ENCODE results near the gene LUC7L.

The LUC7L gene

DNA sequence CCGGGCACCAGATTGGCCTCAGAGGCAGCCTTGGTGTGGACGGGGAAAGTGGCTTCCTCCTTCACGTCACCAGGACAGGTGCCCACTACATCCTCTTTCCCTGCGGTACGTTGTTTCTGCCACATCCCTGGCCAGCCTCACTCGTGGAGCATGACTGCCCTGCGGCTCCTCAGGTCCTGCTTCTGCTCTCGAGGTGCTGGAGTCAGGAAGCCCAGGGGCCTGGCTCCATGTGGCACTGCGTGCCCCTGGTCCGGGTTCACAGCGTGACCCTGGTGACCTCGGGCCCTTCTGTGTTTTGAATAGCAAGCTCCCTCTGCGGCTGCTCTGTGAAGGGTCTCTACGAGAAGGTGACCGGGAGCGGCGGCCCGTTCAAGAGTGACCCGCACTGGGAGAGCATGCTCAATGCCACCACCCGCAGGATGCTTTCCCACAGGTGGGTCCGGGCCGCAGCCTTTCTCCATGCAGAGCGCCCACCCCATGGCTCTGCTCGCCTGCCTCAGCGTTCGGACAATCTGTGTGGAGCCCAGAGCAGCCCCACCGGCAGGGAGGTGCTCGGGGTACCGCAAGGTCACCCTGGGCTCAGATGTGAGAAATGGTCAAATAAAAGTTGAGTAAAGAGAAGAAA lies 33.0 kb upstream of the LUC7L start:
- TF ChIP-seq, protein P1, sequence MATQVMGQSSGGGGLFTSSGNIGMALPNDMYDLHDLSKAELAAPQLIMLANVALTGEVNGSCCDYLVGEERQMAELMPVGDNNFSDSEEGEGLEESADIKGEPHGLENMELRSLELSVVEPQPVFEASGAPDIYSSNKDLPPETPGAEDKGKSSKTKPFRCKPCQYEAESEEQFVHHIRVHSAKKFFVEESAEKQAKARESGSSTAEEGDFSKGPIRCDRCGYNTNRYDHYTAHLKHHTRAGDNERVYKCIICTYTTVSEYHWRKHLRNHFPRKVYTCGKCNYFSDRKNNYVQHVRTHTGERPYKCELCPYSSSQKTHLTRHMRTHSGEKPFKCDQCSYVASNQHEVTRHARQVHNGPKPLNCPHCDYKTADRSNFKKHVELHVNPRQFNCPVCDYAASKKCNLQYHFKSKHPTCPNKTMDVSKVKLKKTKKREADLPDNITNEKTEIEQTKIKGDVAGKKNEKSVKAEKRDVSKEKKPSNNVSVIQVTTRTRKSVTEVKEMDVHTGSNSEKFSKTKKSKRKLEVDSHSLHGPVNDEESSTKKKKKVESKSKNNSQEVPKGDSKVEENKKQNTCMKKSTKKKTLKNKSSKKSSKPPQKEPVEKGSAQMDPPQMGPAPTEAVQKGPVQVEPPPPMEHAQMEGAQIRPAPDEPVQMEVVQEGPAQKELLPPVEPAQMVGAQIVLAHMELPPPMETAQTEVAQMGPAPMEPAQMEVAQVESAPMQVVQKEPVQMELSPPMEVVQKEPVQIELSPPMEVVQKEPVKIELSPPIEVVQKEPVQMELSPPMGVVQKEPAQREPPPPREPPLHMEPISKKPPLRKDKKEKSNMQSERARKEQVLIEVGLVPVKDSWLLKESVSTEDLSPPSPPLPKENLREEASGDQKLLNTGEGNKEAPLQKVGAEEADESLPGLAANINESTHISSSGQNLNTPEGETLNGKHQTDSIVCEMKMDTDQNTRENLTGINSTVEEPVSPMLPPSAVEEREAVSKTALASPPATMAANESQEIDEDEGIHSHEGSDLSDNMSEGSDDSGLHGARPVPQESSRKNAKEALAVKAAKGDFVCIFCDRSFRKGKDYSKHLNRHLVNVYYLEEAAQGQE (IDR thresholded peaks at IDR 0.05; ENCODE audit: low read depth) = no peak
- TF ChIP-seq, protein P2, sequence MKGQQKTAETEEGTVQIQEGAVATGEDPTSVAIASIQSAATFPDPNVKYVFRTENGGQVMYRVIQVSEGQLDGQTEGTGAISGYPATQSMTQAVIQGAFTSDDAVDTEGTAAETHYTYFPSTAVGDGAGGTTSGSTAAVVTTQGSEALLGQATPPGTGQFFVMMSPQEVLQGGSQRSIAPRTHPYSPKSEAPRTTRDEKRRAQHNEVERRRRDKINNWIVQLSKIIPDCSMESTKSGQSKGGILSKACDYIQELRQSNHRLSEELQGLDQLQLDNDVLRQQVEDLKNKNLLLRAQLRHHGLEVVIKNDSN (IDR thresholded peaks at IDR 0.05) = no peak
- TF ChIP-seq TEAD4 (IDR thresholded peaks at IDR 0.05) = no peak
- TF ChIP-seq CEBPB (IDR thresholded peaks at IDR 0.05) = no peak
- TF ChIP-seq YY1 (IDR thresholded peaks at IDR 0.05; ENCODE audit: low read depth) = no peak
- TF ChIP-seq TCF12 (IDR thresholded peaks at IDR 0.05; ENCODE audit: low read depth) = no peak
- TF ChIP-seq ZBTB7A (IDR thresholded peaks at IDR 0.05; ENCODE audit: low read depth) = no peak
- no peak for TF ChIP-seq RAD21 (IDR thresholded peaks at IDR 0.05; ENCODE audit: low read depth)
- no peak for TF ChIP-seq NFIC (IDR thresholded peaks at IDR 0.05)

DNA sequence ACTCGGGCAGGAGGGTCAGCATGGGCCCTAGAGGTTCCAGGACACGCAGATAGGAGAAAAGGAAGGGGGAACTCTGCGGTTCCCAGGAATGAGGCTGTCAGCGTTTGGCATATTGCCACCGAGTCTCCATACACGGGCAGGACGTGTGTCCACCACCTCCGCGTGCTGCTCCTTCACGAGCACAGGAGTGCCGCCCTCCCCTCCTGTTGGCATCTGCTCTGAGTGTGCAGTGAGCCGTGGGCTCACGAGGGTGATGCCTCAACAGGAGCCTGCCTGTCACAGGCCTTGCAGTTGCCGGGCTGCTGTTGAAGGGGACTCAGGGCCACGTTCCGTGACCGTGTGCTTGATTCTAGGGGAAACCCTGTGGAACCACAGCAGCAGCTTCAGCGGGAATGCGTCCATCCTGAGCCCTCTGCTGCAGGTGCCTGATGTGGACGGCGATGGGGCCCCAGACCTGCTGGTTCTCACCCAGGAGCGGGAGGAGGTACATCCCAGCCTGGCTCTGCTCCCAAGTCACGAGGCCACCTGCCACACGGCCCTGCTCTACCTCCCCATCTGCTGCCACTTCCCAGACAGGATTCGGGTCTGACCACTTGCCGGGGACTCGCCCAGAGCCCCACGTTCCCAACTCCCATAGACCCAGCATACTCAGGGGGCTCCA lies 31.9 kb upstream of the LUC7L start:
- no peak for TF ChIP-seq TEAD4 (IDR thresholded peaks at IDR 0.05)
- TF ChIP-seq NFIC (IDR thresholded peaks at IDR 0.05) = peak; percentile 23; the same call in 1 of the 2 replicates

DNA sequence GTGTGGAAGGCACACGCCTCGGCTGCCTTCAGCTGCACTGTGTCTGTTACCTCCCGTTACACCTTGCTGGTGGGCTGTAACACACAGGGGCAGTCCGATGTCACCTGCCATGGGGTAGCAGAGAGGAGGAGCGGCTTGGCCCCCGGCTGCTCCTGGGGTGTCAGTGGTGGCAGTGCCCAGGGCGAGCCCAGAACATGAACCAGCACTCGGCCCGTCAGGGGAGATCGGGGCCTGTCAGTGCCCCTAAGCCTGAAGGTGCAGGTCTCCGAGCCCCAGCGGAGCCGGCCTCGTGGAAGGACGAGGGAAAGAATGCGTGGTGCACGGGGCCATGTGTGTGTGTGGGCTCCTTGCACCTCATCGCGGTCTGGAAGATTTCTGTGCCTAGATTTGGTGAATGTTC lies 31.1 kb upstream of the LUC7L start:
- TF ChIP-seq RAD21 (IDR thresholded peaks at IDR 0.05; ENCODE audit: low read depth) (no peak), TEAD4 (IDR thresholded peaks at IDR 0.05) (no peak), EGR1 (IDR thresholded peaks at IDR 0.05) (no peak), EP300 (IDR thresholded peaks at IDR 0.05; ENCODE audit: borderline replicate concordance) (no peak), CEBPB (IDR thresholded peaks at IDR 0.05) (no peak)
- TF ChIP-seq, protein P2 (IDR thresholded peaks at IDR 0.05) = no peak

DNA sequence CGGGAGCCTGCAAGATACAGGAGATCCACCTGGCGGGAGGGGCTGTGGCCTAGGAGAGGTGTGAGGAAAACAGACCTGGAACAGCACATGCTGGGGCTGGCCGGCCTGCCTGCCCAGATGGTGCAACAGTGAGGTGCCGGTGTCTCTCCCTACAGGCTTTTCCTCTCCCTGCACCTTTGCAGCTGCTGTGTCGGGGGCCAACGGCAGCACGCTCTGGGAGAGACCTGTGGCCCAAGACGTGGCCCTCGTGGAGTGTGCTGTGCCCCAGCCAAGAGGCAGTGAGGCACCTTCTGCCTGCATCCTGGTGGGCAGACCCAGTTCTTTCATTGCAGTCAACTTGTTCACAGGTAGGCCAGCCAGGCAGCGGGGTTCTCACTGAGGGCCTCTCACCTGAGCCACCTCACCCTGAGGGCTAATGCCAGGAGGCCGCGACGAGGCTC lies 30.6 kb upstream of the LUC7L start:
- TF ChIP-seq RAD21 (IDR thresholded peaks at IDR 0.05; ENCODE audit: low read depth) (no peak), NFIC (IDR thresholded peaks at IDR 0.05) (no peak), FOXM1 (IDR thresholded peaks at IDR 0.05; ENCODE audit: borderline replicate concordance, low read depth) (no peak), TAF1 (IDR thresholded peaks at IDR 0.05; ENCODE audit: low read depth) (no peak), CREB1 (IDR thresholded peaks at IDR 0.05; ENCODE audit: low read depth) (no peak), TEAD4 (IDR thresholded peaks at IDR 0.05) (no peak), TCF12 (IDR thresholded peaks at IDR 0.05; ENCODE audit: low read depth) (no peak), CEBPB (IDR thresholded peaks at IDR 0.05) (no peak), ZBTB7A (IDR thresholded peaks at IDR 0.05; ENCODE audit: low read depth) (no peak), YY1 (IDR thresholded peaks at IDR 0.05; ENCODE audit: low read depth) (no peak), EP300 (IDR thresholded peaks at IDR 0.05; ENCODE audit: borderline replicate concordance) (no peak), EGR1 (IDR thresholded peaks at IDR 0.05) (no peak)
- TF ChIP-seq, protein P2 (IDR thresholded peaks at IDR 0.05) = no peak
- TF ChIP-seq, protein P1 (IDR thresholded peaks at IDR 0.05; ENCODE audit: low read depth) = no peak
- TF ChIP-seq, protein P3, sequence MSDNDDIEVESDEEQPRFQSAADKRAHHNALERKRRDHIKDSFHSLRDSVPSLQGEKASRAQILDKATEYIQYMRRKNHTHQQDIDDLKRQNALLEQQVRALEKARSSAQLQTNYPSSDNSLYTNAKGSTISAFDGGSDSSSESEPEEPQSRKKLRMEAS (IDR thresholded peaks at IDR 0.05) = no peak

DNA sequence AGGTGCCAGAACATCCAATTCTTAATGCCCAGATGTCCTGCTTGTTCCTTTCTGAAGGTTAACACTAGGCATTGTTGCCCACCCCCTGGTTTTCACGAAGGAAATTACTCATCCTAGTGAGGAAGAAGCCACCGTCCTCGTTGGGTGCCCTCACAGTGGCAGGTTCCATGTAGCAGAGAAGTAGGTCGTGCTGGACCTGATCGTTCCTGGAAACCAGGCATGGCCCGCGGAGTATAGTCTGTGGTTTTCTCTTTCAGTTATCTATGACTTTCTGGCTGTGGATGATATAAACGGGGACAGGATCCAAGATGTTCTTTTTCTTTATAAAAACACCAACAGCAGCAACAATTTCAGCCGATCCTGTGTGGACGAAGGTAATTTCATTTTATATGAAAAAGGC lies 30.0 kb upstream of the LUC7L start:
- TF ChIP-seq FOXM1 (IDR thresholded peaks at IDR 0.05; ENCODE audit: borderline replicate concordance, low read depth) = no peak
- no peak for TF ChIP-seq EP300 (IDR thresholded peaks at IDR 0.05; ENCODE audit: borderline replicate concordance)
- TF ChIP-seq, protein P2 (IDR thresholded peaks at IDR 0.05) = no peak
- TF ChIP-seq, protein P3 (IDR thresholded peaks at IDR 0.05) = no peak
- no peak for TF ChIP-seq CREB1 (IDR thresholded peaks at IDR 0.05; ENCODE audit: low read depth)
- no peak for TF ChIP-seq TEAD4 (IDR thresholded peaks at IDR 0.05)
- TF ChIP-seq CEBPB (IDR thresholded peaks at IDR 0.05) = no peak
- no peak for TF ChIP-seq YY1 (IDR thresholded peaks at IDR 0.05; ENCODE audit: low read depth)
- TF ChIP-seq NFIC (IDR thresholded peaks at IDR 0.05) = no peak
- no peak for TF ChIP-seq TCF12 (IDR thresholded peaks at IDR 0.05; ENCODE audit: low read depth)
- TF ChIP-seq ZBTB7A (IDR thresholded peaks at IDR 0.05; ENCODE audit: low read depth) = no peak
- no peak for TF ChIP-seq TAF1 (IDR thresholded peaks at IDR 0.05; ENCODE audit: low read depth)
- no peak for TF ChIP-seq RAD21 (IDR thresholded peaks at IDR 0.05; ENCODE audit: low read depth)
- TF ChIP-seq, protein P1 (IDR thresholded peaks at IDR 0.05; ENCODE audit: low read depth) = no peak
- no peak for TF ChIP-seq EGR1 (IDR thresholded peaks at IDR 0.05)
